B cell (primary cell): ENCODE measurements around the gene CLDN6. TPM values are rescaled to one million over a fixed set of nuclear protein-coding genes. Genes with fewer than 3 reads are reported as not detected.
A peak's percentile ranks its signal among the peaks of the same experiment; 100 is the strongest.

Source experiments
- ATAC-seq: fragments of 200-7000 bp; cut with Tn5 transposase; one replicate; pipeline ENCODE4 v1.10.0; 2021; ENCODE audit warnings: low read depth, mild to moderate bottlenecking, moderate number of reproducible peaks, moderate library complexity
- CTCF ChIA-PET: fragments of 350-600 bp; sonication (Branson Sonifier 250); formaldehyde crosslinking; loops from one replicate; lab custom pipeline; 2021; ENCODE audit warnings: antibody characterized with exemption, inconsistent platforms; lab: Charles Lee
- POLR2A ChIA-PET: fragments of 350-600 bp; sonication (Branson Sonifier 250); formaldehyde crosslinking; loops from one replicate; lab custom pipeline; 2021; ENCODE audit warnings: antibody characterized with exemption; lab: Charles Lee
- DNase-seq: peaks from one replicate; pipeline ENCODE4 v3.0.0; 2013
- H2AFZ ChIP-seq: 2 replicates; pipeline ENCODE4 v1.6.1; 2012; ENCODE audit warnings: mild to moderate bottlenecking, low read depth, low read length; ENCODE audit not compliant: insufficient read depth, poor library complexity, severe bottlenecking
- H3K27ac ChIP-seq, 2 donors: 1 replicate in 1 of 2; 2 replicates in 1 of 2; pipeline ENCODE4 v1.5.1; 2012 to 2013; ENCODE audit warnings: low read length in 2 of 2, mild to moderate bottlenecking in 2 of 2, moderate library complexity in 1 of 2
- H3K27me3 ChIP-seq, 4 experiments: fragments of 200-600 bp in 1 of 4; sonication (generic) in 1 of 4; replicated peaks in 1 of 4; 1 replicate in 2 of 4; 2 replicates in 2 of 4; pipeline versions ENCODE4 v1.6.1 to v1.7.0; 2013 to 2016; ENCODE audit warnings: low read length in 3 of 4, mild to moderate bottlenecking in 2 of 4, mixed read lengths in 1 of 4, moderate library complexity in 1 of 4; ENCODE audit not compliant: insufficient read depth in 4 of 4, control insufficient read depth in 3 of 4; ENCODE audit errors: control extremely low read depth in 1 of 4
- H3K36me3 ChIP-seq, 2 experiments: replicated peaks in 1 of 2; 1 replicate in 1 of 2; 2 replicates in 1 of 2; pipeline versions ENCODE4 v1.6.1 to v1.7.1; 2013; ENCODE audit warnings: low read length in 1 of 2; ENCODE audit not compliant: insufficient read depth in 2 of 2, control insufficient read depth in 1 of 2; ENCODE audit errors: control extremely low read depth in 1 of 2, extremely low read depth in 1 of 2
- H3K4me1 ChIP-seq, 2 donors: fragments of 200-600 bp in 1 of 2; sonication (generic) in 1 of 2; 1 replicate in 1 of 2; 2 replicates in 1 of 2; pipeline versions ENCODE4 v1.5.1 to v1.6.1; 2013 to 2017; ENCODE audit warnings: low read length in 2 of 2; ENCODE audit not compliant: control insufficient read depth in 2 of 2, insufficient read depth in 2 of 2
- H3K4me2 ChIP-seq: replicated peaks from 2 replicates; pipeline ENCODE3; 2012; ENCODE audit warnings: mild to moderate bottlenecking, low read depth, low read length; ENCODE audit not compliant: poor library complexity, severe bottlenecking
- H3K4me3 ChIP-seq, 5 experiments: fragments of 200-600 bp in 1 of 5; sonication (generic) in 1 of 5; 1 replicate in 3 of 5; 2 replicates in 2 of 5; pipeline versions ENCODE4 v1.5.1 to v1.7.0; 2011 to 2016; ENCODE audit warnings: low read length in 4 of 5, mild to moderate bottlenecking in 4 of 5, low read depth in 2 of 5, control low read depth in 1 of 5, moderate library complexity in 1 of 5; ENCODE audit not compliant: insufficient read depth in 1 of 5; ENCODE audit errors: control extremely low read depth in 1 of 5, extremely low read depth in 1 of 5
- H3K79me2 ChIP-seq: fragments of 200-600 bp; sonication (generic); one replicate; pipeline ENCODE4 v1.6.0; 2016; ENCODE audit warnings: low read length; ENCODE audit not compliant: control insufficient read depth, insufficient read depth
- H3K9ac ChIP-seq: fragments of 200-600 bp; sonication (generic); 2 replicates; pipeline ENCODE4 v1.6.1; 2017; ENCODE audit warnings: mild to moderate bottlenecking, low read length, moderate library complexity
- H3K9me3 ChIP-seq, 3 donors: one replicate each; pipeline versions ENCODE4 v1.6.1 to v1.7.1; 2013; ENCODE audit warnings: low read length in 2 of 3; ENCODE audit not compliant: control insufficient read depth in 2 of 3, insufficient read depth in 1 of 3; ENCODE audit errors: control extremely low read depth in 1 of 3
- H4K20me1 ChIP-seq: 2 replicates; pipeline ENCODE4 v1.6.0; 2012; ENCODE audit warnings: mild to moderate bottlenecking, low read length; ENCODE audit not compliant: insufficient read depth, control insufficient read depth, poor library complexity, severe bottlenecking
- H3K27ac Mint-ChIP-seq: one replicate; pipeline ENCODE4 v1.8.0; 2021; ENCODE audit warnings: mixed read lengths
- H3K27me3 Mint-ChIP-seq: one replicate; pipeline ENCODE4 v1.8.0; 2021; ENCODE audit warnings: mixed read lengths
- H3K4me1 Mint-ChIP-seq: one replicate; pipeline ENCODE4 v1.8.0; 2021; ENCODE audit warnings: mixed read lengths
- H3K4me3 Mint-ChIP-seq: one replicate; pipeline ENCODE4 v1.8.0; 2021; ENCODE audit warnings: mixed read lengths
- H3K9me3 Mint-ChIP-seq: one replicate; pipeline ENCODE4 v1.8.0; 2022; ENCODE audit warnings: mixed read lengths; ENCODE audit not compliant: insufficient read depth
- EZH2 ChIP-seq: IDR thresholded peaks from 2 replicates; pipeline ENCODE4 v1.6.1; 2012; ENCODE audit warnings: borderline replicate concordance, low read depth, mild to moderate bottlenecking, moderate library complexity, low read length; ENCODE audit not compliant: insufficient read depth, poor library complexity, severe bottlenecking
- WGBS: methylation state at CpG from one replicate; pipeline ENCODE4 v1.1.5; 2013; ENCODE audit warnings: missing lambda C conversion rate; ENCODE audit not compliant: insufficient coverage; 5-methylcytosine and 5-hydroxymethylcytosine counted together
- intact Hi-C: fragments of 100-400 bp; cut with micrococcal nuclease; formaldehyde crosslinking; loops from one replicate; pipeline ENCODE4 v1.10.0; 2022
- polyA plus RNA-seq: library from polyadenylated mRNA; depleted of rRNA; stranded (reverse); fragments of >200 nt; gene quantifications from 2 replicates; pipeline ENCODE4 v1.2.3, GENCODE V29; 2012
- total RNA-seq, 2 donors: library from RNA; stranded (reverse); fragments of 120-200 nt in 1 of 2; gene quantifications; 1 replicate in 1 of 2; 2 replicates in 1 of 2; pipeline versions ENCODE4 v1.2.3 to v1.2.4, GENCODE V29; 2013 to 2022
- TF ChIP-seq, protein P1 (sequence below): fragments of 200-600 bp; IDR thresholded peaks from one replicate; pipeline ENCODE4 v1.8.0; 2022; ENCODE audit warnings: antibody characterized with exemption, mild to moderate bottlenecking

The CLDN6 gene
- total and polyA plus RNA-seq, 2 donors (not counting 1 experiment from before 2014, with no cell fraction given): not detected

DNA sequence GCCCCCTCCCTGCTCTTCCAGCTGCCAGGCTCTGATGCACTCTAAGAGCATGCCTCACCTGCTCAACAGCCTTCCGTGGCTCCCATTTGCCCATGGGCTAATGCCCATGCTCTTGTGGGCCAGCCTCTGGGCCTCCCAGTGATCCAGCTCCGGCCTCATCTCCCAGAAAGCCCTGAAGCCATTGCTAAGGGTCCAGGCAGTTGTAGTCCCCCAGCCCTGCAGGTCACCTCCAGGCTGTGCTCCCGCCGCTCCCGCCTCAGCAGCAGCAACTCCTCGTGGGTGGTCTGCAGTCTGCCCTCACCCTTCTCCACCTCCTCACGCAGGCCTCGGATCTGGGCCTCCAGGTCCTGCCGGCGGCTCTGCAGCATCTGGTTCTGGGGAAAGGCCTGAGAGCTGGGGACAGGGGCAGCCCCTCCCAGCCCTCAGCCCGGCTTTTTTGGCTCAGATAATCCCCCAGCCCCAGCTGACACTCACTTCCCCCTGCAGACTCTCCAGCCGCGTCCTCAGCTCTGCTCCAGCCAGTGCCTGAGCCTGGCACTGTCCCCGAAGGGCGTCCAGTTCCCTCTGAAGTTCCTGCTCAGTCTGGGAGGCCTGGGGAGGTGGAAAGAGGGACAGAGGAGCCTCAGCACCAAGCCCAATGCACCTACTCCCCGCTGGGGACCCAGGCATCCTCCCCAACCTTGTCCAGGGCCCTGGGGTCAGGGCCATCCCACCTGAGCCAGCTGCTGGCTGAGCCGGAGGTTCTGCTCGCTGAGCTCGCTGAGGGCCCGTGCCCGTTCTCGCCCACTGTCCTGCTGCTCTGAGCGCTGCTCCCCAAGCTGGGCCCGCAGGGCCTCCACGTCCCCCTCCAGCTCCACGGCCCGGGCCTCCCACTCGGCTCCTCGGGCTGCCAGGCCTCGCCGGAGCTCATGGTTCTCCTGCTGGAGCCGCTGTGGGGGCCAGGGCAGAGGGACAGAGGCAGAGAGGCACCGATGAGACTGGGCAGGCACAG is 12.5 kb upstream of the CLDN6 start:
- peaks cover 30 to 31% of the 10 kb centered on the region in 2 donors for H3K4me1 ChIP-seq
- H3K79me2 ChIP-seq: peaks cover 10% of the 10 kb centered on the region
- no peak overlapping the region for H2AFZ ChIP-seq
- H3K27me3 Mint-ChIP-seq: peaks cover 44% of the 10 kb centered on the region
- no peak for DNase-seq
- H3K27me3 ChIP-seq: peaks cover 0 to 63% (median 33%) of the 10 kb centered on the region in 4 experiments
- intact Hi-C loops: loop anchor here (1.0 to 2.0 kb wide), 2 partner anchors 28 to 99 kb away; no protein-coding TSS in a partner anchor
- no peak overlapping the region for H3K9ac ChIP-seq
- POLR2A ChIA-PET: interaction anchor here (0.6 to 2.3 kb wide), 3 partner anchors 27 to 66 kb away, joined by 3 to 10 read pairs (median 4); no protein-coding TSS in a partner anchor
- no peak for TF ChIP-seq EZH2
- TF ChIP-seq, protein P1, sequence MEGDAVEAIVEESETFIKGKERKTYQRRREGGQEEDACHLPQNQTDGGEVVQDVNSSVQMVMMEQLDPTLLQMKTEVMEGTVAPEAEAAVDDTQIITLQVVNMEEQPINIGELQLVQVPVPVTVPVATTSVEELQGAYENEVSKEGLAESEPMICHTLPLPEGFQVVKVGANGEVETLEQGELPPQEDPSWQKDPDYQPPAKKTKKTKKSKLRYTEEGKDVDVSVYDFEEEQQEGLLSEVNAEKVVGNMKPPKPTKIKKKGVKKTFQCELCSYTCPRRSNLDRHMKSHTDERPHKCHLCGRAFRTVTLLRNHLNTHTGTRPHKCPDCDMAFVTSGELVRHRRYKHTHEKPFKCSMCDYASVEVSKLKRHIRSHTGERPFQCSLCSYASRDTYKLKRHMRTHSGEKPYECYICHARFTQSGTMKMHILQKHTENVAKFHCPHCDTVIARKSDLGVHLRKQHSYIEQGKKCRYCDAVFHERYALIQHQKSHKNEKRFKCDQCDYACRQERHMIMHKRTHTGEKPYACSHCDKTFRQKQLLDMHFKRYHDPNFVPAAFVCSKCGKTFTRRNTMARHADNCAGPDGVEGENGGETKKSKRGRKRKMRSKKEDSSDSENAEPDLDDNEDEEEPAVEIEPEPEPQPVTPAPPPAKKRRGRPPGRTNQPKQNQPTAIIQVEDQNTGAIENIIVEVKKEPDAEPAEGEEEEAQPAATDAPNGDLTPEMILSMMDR: no peak
- no peak for ATAC-seq
- H3K27ac ChIP-seq: no peak overlapping the region
- no peak overlapping the region for H3K27ac Mint-ChIP-seq
- no peak overlapping the region for H3K4me3 ChIP-seq
- peak overlapping the region; percentile 35 for H3K4me3 Mint-ChIP-seq
- peaks cover 39% of the 10 kb centered on the region for H4K20me1 ChIP-seq
- peaks cover 0 to 17% of the 10 kb centered on the region in 2 experiments for H3K36me3 ChIP-seq
- peaks cover 0 to 21% (median 0%) of the 10 kb centered on the region in 3 donors for H3K9me3 ChIP-seq
- WGBS: 78% methylated on average over 29 of the region's 33 CpGs
- no peak overlapping the region for H3K4me2 ChIP-seq
- H3K4me1 Mint-ChIP-seq: peaks cover 20% of the 10 kb centered on the region
- CTCF ChIA-PET: interaction anchor here (0.6 to 8.9 kb wide), 17 partner anchors 7 to 151 kb away, joined by 3 to 213 read pairs (median 7); partner anchors contain the start of genes CLDN9, MMP25, TNFRSF12A and ZNF213
- no peaks in the 10 kb centered on the region for H3K9me3 Mint-ChIP-seq
